Spleen (tissue), 7 donors: Measurements from ENCODE around the gene SLC8A3.

ENCODE experiments used
- CTCF ChIP-seq, 11 experiments: fragments of 200-600 bp in 7 of 11; fragments of 450-650 bp in 4 of 11; sonication (generic) in 4 of 11; IDR thresholded peaks in 8 of 11; conservative IDR thresholded peaks in 3 of 11; 1 replicate in 7 of 11; 2 replicates in 4 of 11; pipeline versions ENCODE4 v1.4.0 to v1.8.0; 2016 to 2021; ENCODE audit warnings: antibody characterized with exemption in 11 of 11, inconsistent platforms in 4 of 11, mild to moderate bottlenecking in 1 of 11
- POLR2A ChIP-seq, 3 donors: fragments of 450-650 bp; IDR thresholded peaks; one replicate each; pipeline ENCODE4 v1.5.1; 2017; ENCODE audit warnings: antibody characterized with exemption in 3 of 3, mild to moderate bottlenecking in 1 of 3
- donor health status: DM: no; HTN: no; CAD: no; lungs with moderate emphysema.
- donor health status: DM: no; HTN: no; CAD: no.
- donor health status: DM: no; HTN: no; CAD: no.

DNA sequence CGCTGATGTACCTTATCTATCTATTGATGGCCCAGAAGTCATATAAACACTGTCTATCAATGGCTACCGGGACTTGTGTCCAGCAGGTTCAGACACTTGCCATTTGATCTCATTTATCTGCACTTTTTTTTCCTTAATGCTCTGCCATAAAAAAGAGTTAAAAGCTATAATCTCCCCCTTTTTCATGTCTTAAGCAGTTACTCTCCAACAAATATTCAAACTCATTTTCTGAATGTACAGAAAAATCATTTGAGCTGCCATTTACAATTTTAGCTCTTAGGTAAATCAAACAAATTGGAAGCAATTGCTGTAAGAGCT lies 101.4 kb downstream of the SLC8A3 start:
- TF ChIP-seq CTCF (IDR thresholded peaks at IDR 0.05 in 8 of 11, conservative IDR thresholded peaks at IDR 0.05 in 3 of 11) (no peak), POLR2A (IDR thresholded peaks at IDR 0.05) (no peak)
